GM12874 (cell line): ENCODE results near the gene GTF3A.

Experiments
- TF ChIP-seq, protein P1 (sequence below): IDR thresholded peaks from 2 replicates; pipeline ENCODE4 v1.5.1; 2011; ENCODE audit warnings: low read depth, mild to moderate bottlenecking, control low read depth, low read length, moderate library complexity; ENCODE audit not compliant: insufficient read depth

Gene GTF3A

DNA sequence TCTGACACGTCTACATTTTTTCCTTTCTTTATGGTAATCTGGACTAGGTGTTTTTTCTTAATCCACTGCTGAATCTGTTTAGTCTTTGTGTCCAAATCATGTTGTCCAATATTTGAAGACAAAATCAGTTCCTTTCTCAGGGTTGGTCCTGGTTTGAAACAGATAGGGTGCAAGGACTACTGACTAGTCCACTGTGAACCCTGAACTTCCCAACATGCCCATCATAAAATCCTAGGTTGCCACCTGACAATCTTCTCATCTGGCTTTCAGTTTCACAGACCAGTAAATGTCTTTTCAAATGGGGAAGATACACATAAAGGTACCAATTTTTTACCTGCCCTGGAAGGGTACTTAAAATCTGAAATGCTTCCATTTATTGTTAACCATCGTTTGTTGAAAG, 12.7 kb downstream of the GTF3A start:
- TF ChIP-seq, protein P1, sequence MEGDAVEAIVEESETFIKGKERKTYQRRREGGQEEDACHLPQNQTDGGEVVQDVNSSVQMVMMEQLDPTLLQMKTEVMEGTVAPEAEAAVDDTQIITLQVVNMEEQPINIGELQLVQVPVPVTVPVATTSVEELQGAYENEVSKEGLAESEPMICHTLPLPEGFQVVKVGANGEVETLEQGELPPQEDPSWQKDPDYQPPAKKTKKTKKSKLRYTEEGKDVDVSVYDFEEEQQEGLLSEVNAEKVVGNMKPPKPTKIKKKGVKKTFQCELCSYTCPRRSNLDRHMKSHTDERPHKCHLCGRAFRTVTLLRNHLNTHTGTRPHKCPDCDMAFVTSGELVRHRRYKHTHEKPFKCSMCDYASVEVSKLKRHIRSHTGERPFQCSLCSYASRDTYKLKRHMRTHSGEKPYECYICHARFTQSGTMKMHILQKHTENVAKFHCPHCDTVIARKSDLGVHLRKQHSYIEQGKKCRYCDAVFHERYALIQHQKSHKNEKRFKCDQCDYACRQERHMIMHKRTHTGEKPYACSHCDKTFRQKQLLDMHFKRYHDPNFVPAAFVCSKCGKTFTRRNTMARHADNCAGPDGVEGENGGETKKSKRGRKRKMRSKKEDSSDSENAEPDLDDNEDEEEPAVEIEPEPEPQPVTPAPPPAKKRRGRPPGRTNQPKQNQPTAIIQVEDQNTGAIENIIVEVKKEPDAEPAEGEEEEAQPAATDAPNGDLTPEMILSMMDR, result no peak

DNA sequence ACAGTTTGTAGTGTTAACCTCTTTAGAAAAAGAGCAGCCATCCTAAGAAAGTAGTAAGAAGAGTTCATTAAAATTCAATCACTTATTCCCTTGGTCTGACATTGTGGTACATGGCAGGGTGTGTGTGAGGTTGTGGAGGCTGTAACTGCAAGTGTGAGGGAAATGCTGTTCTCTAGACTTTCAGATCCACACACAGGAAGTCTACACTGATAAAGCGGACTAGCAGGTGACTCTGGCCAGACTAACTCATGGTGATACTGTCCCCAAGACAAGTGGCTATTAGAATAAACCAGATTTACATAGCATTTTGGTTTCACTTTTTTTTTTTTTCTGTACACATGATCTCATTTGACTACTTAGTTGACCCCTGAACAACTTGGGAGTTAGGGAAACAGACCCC, 16.0 kb downstream of the GTF3A start:
- TF ChIP-seq, protein P1, result no peak

DNA sequence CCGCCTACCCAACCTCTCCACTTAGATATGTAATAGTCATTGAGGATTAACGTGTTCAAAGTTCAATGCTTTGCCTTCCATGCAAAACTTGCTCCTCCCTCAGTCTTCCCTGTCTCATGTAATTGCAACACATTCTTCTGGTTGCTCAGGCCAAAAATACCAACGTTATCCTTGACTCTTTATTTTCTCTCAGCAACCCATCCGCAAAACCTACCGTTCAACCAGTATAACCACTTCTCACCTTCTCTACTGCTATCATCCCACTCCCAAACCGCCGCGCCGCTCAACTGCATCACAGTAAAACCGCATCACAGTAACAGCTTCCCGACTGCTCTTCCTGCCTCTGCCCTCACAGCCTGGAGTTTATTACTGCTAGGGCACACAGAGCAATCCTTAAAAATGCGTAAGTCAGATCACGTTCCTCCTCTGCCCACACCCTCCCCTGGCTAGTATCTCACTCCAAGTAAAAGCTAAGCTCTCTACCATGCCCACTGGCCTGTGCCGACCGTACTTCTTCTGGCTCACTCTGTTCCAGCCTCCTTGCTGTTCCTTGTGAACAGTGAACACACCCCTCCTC, 17.7 kb downstream of the GTF3A start:
- TF ChIP-seq, protein P1, result no peak

DNA sequence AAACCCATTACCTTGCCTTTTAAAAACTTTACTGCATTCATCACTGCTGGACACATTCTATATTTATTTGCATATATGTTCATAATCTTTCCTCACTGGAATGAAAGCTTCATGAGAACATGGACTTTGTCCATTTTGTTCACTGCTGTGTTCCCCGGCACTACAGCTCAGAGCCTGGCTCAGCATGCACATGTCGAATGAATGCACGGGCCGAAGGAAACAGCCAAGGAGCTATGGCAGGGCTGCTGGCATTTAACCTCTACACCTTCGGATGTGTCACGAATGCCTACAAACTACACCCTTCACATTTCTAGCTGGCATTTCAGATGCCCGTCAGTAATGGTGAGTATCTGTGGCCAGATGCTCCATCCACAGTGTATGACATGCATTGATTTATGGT, 18.4 kb downstream of the GTF3A start:
- TF ChIP-seq, protein P1, result no peak

DNA sequence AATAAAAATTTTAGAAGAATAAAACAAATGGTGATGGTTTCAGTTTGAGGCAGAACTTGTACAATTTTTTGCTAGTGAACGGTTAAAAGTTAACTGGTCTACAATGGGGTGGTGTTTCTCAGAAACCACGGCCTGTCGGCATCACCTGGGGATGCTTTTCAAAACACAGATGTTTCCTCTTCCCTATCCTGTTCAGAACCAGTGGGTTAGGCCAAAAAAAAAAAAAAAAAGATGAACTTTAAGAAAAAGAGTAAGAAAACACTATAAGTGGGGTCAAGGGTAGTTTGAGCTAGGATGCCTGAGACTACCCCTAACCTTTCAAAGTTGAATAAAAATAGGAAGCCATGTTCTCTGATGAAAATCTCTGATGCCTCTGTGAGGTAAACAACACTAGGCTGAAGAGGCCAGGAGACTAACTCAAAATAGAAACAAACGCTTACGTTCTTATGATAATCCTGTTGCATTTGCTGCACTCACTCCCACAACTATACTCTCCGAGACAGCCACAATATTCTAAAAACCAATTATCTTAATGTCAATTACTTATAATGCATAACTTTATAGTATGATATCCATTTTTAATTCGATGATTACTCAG, 22.7 kb downstream of the GTF3A start:
- TF ChIP-seq, protein P1, result no peak

DNA sequence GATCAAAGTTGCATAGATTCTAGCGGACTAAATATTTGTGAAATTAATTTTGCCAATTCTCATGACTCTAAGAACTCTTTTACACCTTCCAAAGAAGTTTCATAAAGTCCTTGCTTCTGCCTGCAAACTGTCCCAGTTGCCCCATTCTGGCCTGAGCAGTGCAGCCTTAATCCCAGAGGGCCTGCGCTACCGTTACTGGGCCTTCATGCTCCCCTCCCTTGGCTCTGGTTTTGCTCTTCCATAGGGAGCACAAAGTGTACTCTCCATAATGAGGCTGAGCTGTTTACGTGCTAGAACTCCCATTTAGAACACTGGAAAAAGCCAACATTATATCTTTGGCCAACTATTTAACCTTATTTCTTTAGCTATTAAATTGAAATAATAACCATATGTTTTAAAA, 23.9 kb downstream of the GTF3A start:
- TF ChIP-seq, protein P1, result no peak

DNA sequence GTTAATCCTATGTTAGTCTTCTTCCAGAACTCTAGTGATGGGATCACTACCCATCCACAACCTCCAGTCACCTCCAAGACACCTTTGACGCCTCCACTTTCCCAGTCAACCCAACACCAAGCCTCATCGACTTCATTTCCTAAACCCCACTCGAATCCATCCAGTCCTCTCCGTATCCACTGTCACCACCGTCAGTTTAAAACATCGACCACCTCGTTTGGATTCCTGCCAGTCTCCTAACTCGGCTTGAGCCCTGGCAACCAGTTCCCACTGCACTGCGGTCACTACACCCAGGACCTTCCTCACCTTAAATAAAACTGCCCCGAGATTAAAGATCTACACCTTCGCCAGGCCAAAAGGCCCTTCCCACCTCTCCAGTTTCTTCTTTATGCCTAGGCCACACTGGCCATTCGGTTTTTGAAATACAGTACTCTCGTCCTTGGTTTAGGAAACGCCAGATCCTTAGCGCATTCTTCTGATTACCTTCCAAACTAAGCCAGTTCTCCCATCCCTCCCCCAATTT, 24.7 kb downstream of the GTF3A start:
- TF ChIP-seq, protein P1, result no peak
